MM.1S (cell line): Measurements from ENCODE around the gene IGHMBP2.
"Not testable (repeated sequence)": the region's sequence is repeated elsewhere in the genome, so short reads cannot be mapped to it uniquely, and the experiment has no call there.

Experiments used
- DNase-seq: peaks from one replicate; pipeline ENCODE4 v3.0.0-alpha.2; 2015
- H2AFZ ChIP-seq: fragments of 300-600 bp; sonication (generic); 2 replicates; pipeline ENCODE4 v1.6.0; 2016; ENCODE audit warnings: antibody characterized with exemption, low read length
- H3F3A ChIP-seq: fragments of 300-600 bp; sonication (generic); 2 replicates; pipeline ENCODE4 v1.6.1; 2016; ENCODE audit warnings: mild to moderate bottlenecking, antibody characterized with exemption, low read length, moderate library complexity, mixed read lengths; ENCODE audit not compliant: insufficient read depth
- H3K27ac ChIP-seq: fragments of 300-600 bp; sonication (generic); 2 replicates; pipeline ENCODE4 v1.5.1; 2016; ENCODE audit warnings: mild to moderate bottlenecking, low read length
- H3K27me3 ChIP-seq: fragments of 300-600 bp; sonication (generic); replicated peaks from 2 replicates; pipeline ENCODE4 v1.6.0; 2016; ENCODE audit warnings: low read length; ENCODE audit not compliant: insufficient read depth
- H3K36me3 ChIP-seq: fragments of 300-600 bp; sonication (generic); replicated peaks from 2 replicates; pipeline ENCODE4 v1.6.1; 2016; ENCODE audit warnings: mild to moderate bottlenecking, low read length, mixed read lengths; ENCODE audit not compliant: insufficient read depth
- H3K4me1 ChIP-seq: fragments of 300-600 bp; sonication (generic); 2 replicates; pipeline ENCODE4 v1.6.1; 2016; ENCODE audit warnings: low read length, mixed read lengths
- H3K4me2 ChIP-seq: fragments of 300-600 bp; sonication (generic); 2 replicates; pipeline ENCODE4 v1.6.0; 2016; ENCODE audit warnings: low read depth, low read length
- H3K4me3 ChIP-seq: fragments of 300-600 bp; sonication (generic); 2 replicates; pipeline ENCODE4 v1.5.1; 2016; ENCODE audit warnings: low read length, mixed read lengths
- H3K79me2 ChIP-seq: fragments of 300-600 bp; sonication (generic); 2 replicates; pipeline ENCODE4 v1.6.1; 2016; ENCODE audit warnings: mixed run types, low read length, mixed read lengths
- H3K9ac ChIP-seq: fragments of 300-600 bp; sonication (generic); 2 replicates; pipeline ENCODE4 v1.6.1; 2016; ENCODE audit warnings: low read length, mixed read lengths
- H3K9me2 ChIP-seq: fragments of 300-600 bp; sonication (generic); replicated peaks from 2 replicates; pipeline ENCODE4 v1.6.1; 2016; ENCODE audit warnings: mild to moderate bottlenecking, low read length, mixed read lengths; ENCODE audit not compliant: insufficient read depth
- H3K9me3 ChIP-seq: fragments of 300-600 bp; sonication (generic); replicated peaks from 2 replicates; pipeline ENCODE4 v1.6.1; 2016; ENCODE audit warnings: mild to moderate bottlenecking, low read length, mixed read lengths; ENCODE audit not compliant: insufficient read depth
- H4K20me1 ChIP-seq: fragments of 300-600 bp; sonication (generic); 2 replicates; pipeline ENCODE4 v1.6.1; 2016; ENCODE audit warnings: mild to moderate bottlenecking, low read length, moderate library complexity, mixed read lengths; ENCODE audit not compliant: insufficient read depth
- EZH2 ChIP-seq: fragments of 300-600 bp; sonication (generic); optimal IDR thresholded peaks from 2 replicates; pipeline ENCODE3; 2017; ENCODE audit warnings: low read depth, mild to moderate bottlenecking, antibody characterized with exemption, low read length, mixed read lengths
- EZH2phosphoT487 ChIP-seq: fragments of 300-600 bp; sonication (generic); IDR thresholded peaks from 2 replicates; pipeline ENCODE4 v1.6.1; 2018; ENCODE audit warnings: antibody characterized with exemption, low read length
- TF ChIP-seq, protein P1 (sequence below): fragments of 300-600 bp; sonication (generic); IDR thresholded peaks from 2 replicates; pipeline ENCODE4 v1.5.1; 2016; ENCODE audit warnings: antibody characterized with exemption, low read length, mixed read lengths

IGHMBP2 gene

DNA sequence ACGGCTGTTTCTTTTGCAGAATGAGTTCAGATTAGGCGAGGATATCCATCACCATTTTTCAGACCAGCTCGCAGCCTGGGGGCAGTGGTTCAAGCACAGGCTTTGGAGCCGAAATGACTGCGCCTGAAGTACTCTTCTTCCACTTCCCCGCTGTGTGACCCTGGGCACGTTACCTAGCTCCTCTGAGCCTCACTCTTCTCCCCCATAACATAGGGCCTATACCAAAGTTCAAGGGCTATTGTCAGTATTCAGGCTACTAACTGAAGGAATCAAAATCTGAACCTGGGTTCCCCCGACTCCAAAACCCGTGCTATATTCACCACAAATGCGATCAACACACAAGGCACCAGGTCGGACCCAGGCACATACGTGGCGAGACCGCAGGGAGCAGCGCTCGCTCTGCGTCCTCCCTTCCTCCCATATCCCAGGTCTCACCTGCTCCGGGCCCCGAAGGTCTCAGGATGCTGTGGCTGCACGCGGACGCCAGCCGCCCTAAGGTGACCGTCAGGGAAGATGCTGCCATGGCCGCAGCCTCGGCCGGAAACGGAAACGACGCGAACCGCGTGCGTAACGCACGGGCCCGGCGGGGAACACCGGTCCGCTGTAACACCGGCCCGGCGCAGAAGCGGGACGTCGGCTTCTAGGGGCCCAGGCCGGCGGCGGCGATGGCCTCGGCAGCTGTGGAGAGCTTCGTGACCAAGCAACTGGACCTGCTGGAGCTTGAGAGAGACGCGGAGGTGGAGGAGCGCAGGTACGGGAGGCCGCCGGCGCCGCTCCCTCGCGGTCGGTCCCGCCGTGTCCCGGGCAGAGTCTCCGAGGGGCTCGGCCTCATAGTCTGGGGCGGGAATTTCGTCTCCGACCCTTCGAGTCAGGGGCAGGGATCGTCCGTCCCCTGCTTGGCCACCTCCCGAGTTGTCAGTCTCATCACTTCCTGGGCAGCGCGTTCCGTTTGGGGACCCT lies at the start of gene IGHMBP2, which contains the start of gene MRPL21:
Gene IGHMBP2, plus strand, starts transcription at position 604 of the 960 bp plus-strand sequence. Its CDS starts 62 bp downstream, at position 666.
Gene MRPL21, minus strand, starts transcription at position 545 of the 960 bp plus-strand sequence. Its CDS starts 22 bp downstream, at position 523.
- Histone ChIP-seq H3K4me2 (peak within 1 kb of the TSS; percentile 73), H3K4me3 (peak within 1 kb of the TSS; percentile 97), H3K36me3 (no peaks in the 10 kb centered on the region)

DNA sequence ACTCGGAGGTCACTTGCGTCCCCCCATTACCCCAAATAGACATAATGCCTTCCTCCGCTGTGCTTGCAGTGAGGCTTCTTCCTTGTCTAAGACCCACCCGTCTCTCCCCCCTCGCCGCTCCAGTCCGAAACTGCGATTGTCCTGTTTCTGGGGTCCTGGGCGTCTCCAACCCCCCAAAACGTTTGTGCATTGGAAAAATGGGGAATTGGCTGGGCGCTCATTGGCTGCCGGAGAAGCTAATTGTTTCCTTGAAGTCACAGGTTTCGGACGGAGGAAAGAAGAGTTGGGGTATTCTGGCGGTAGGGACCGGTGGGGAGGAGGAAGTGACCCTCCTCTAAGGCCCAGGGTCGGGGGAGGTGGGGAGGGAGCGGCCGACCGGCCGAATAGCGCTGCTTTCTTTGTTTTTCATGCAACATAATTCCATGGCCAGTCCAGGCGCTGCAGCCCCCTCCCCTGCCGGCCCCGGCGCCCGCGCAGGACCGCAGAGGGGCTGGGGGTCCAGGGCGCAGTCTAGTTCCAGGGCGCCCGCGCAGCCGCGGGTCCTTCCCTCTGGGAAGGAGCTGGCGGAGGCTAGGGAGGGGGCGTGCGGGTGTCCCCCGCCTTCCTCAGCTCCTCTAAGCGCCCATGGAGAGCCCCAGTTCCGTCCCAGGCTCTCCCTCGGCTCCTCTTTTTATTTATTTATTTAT lies 49.3 kb upstream of the IGHMBP2 start:
- DNase-seq: no peak
- no peaks in the 10 kb centered on the region for H3K9me3 ChIP-seq
- no peaks in the 10 kb centered on the region for H3F3A ChIP-seq
- no peaks in the 10 kb centered on the region for H3K4me1 ChIP-seq
- no peaks in the 10 kb centered on the region for H3K36me3 ChIP-seq
- no peak overlapping the region for H3K4me2 ChIP-seq
- TF ChIP-seq EZH2phosphoT487: no peak
- TF ChIP-seq, protein P1, sequence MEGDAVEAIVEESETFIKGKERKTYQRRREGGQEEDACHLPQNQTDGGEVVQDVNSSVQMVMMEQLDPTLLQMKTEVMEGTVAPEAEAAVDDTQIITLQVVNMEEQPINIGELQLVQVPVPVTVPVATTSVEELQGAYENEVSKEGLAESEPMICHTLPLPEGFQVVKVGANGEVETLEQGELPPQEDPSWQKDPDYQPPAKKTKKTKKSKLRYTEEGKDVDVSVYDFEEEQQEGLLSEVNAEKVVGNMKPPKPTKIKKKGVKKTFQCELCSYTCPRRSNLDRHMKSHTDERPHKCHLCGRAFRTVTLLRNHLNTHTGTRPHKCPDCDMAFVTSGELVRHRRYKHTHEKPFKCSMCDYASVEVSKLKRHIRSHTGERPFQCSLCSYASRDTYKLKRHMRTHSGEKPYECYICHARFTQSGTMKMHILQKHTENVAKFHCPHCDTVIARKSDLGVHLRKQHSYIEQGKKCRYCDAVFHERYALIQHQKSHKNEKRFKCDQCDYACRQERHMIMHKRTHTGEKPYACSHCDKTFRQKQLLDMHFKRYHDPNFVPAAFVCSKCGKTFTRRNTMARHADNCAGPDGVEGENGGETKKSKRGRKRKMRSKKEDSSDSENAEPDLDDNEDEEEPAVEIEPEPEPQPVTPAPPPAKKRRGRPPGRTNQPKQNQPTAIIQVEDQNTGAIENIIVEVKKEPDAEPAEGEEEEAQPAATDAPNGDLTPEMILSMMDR: no peak
- no peak for TF ChIP-seq EZH2
- H3K27me3 ChIP-seq: peaks cover 21% of the 10 kb centered on the region
- no peak overlapping the region for H3K9ac ChIP-seq
- no peaks in the 10 kb centered on the region for H4K20me1 ChIP-seq
- H3K27ac ChIP-seq: no peak overlapping the region
- no peaks in the 10 kb centered on the region for H3K79me2 ChIP-seq
- H2AFZ ChIP-seq: no peak overlapping the region
- H3K9me2 ChIP-seq: no peaks in the 10 kb centered on the region
- H3K4me3 ChIP-seq: no peak overlapping the region

More for the DNA sequence above, at the start of gene IGHMBP2, which contains the start of gene MRPL21:
- Histone ChIP-seq H3K9me2 (no peaks in the 10 kb centered on the region), H3K27ac (peak within 1 kb of the TSS; percentile 32; the same call in 1 of the 2 replicates), H3K4me1 (peaks cover 14% of the 10 kb centered on the region), H2AFZ (peak within 1 kb of the TSS; percentile 89), H3K79me2 (peaks cover 70% of the 10 kb centered on the region), H4K20me1 (no peaks in the 10 kb centered on the region), H3K27me3 (no peaks in the 10 kb centered on the region), H3F3A (no peaks in the 10 kb centered on the region), H3K9me3 (no peaks in the 10 kb centered on the region), H3K9ac (peak within 1 kb of the TSS; percentile 81)
- TF ChIP-seq EZH2phosphoT487 (no peak), EZH2 (no peak)
- TF ChIP-seq, protein P1: no peak
- DNase-seq: peak; percentile 75

DNA sequence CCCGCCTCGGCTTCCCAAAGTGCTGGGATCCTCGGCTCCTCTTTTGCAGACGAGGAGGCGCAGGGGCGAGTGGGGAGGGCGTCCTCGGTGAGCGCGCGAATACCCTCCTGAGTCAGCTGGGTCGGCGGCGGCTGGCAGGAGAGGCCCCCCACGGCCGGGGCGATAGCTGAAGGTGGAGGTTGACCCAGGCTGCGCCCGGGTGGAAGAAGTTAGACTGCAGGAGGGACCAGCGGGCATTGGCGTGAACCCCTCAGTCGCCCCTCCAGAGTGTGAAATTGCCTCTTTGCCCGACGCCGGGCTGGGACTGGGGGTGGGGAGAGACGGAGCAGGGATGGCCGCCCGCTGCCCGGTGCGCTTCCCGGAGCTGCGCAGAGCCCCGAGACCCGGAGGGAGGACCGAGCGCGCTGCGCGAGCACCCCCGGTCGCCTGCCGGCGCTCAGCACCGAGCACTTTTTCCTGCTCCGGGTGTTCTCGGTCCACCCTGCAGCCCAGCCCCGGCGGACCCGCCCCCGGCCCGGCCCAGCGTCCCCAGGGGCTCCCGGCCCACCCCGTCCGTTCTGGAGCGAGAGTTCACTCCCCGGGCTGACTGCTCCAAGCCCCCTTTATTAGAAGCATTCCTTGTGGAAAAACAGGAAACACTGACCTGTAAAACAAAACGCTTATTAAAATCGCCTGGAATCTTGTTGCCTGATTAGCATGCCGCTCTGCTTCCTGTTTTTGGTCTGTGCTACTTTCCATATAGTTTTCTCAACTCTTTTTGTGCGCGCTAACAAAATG lies 48.3 kb upstream of the IGHMBP2 start:
- Histone ChIP-seq H3K4me2 (peak overlapping the region; percentile 69), H3K4me3 (peak overlapping the region; percentile 48; the same call in 1 of the 2 replicates), H3K79me2 (no peaks in the 10 kb centered on the region), H3K9me2 (no peaks in the 10 kb centered on the region), H3K27ac (no peak overlapping the region), H3K9ac (no peak overlapping the region), H2AFZ (peak overlapping the region; percentile 50), H3K36me3 (no peaks in the 10 kb centered on the region), H4K20me1 (no peaks in the 10 kb centered on the region), H3K9me3 (no peaks in the 10 kb centered on the region), H3K27me3 (peaks cover 21% of the 10 kb centered on the region), H3F3A (no peaks in the 10 kb centered on the region), H3K4me1 (no peaks in the 10 kb centered on the region)
- peak; percentile 34 for DNase-seq
- no peak for TF ChIP-seq EZH2phosphoT487
- TF ChIP-seq, protein P1: peak; percentile 14

DNA sequence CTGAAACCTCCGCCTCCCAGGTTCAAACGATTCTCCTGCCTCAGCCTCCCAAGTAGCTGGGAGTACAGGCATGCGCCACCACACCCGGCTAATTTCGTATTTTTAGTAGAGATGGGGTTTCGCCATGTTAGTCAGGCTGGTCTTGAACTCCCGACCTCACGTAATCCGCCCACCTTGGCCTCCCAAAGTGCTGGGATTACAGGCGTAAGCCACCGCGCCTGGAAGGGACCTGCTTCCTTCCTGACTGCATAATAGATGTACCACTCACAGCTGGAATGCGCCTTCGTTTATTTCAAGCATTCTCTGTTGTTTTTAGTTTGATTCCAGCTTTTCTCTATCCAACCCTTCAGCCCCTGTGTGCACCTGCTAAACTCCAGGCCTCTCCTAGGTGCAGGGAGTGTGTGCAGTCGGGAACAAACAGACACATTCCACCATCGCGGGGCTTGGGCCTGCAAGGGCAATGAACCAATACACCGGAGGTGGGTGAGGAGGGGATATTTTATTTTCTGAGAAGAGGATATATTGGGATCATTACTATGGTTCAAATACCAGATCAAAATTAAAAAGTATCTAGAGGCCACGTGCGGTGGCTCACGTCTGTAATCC lies 47.2 kb upstream of the IGHMBP2 start:
- not testable (repeated sequence) for H4K20me1 ChIP-seq, H3K4me3 ChIP-seq, H3K79me2 ChIP-seq, H3K9me3 ChIP-seq, H3K36me3 ChIP-seq, H3K9me2 ChIP-seq, H3K27ac ChIP-seq, H2AFZ ChIP-seq, H3K4me1 ChIP-seq, H3F3A ChIP-seq, DNase-seq, H3K4me2 ChIP-seq, H3K9ac ChIP-seq
- peaks cover 21% of the 10 kb centered on the region for H3K27me3 ChIP-seq
